HCT116 (cell line): ENCODE measurements around the gene CCDC38. TPM values are rescaled to one million over a fixed set of nuclear protein-coding genes. Genes with fewer than 3 reads are reported as not detected.

Experiments used
- ATAC-seq: fragments of 200-7000 bp; cut with Tn5 transposase; 2 replicates; pipeline ENCODE4 v1.9.1; 2020; ENCODE audit warnings: mild to moderate bottlenecking, moderate library complexity
- BruUV-seq: library from RNA; stranded (reverse); fragments of 400-500 nt; replicated peaks from 2 replicates; lab custom pipeline; 2021; lab: Mats Ljungman, UMichigan
- CTCF ChIA-PET: fragments of 300-600 bp; sonication (Branson Sonifier 250); formaldehyde crosslinking; loops from one replicate; lab custom pipeline; 2021; ENCODE audit warnings: antibody characterized with exemption; lab: Charles Lee
- POLR2A ChIA-PET: fragments of 300-600, 350-600 bp; sonication (Branson Sonifier 250); formaldehyde crosslinking; loops from one replicate; lab custom pipeline; 2021; ENCODE audit warnings: antibody characterized with exemption; lab: Charles Lee
- RAD21 ChIA-PET, 2 experiments: fragments of 300-600 bp; sonication (Branson Sonifier 250); formaldehyde crosslinking; loops; one replicate each; lab custom pipeline; 2023; ENCODE audit warnings: low total read pairs in 2 of 2; ENCODE audit not compliant: uncharacterized antibody in 2 of 2, unreplicated experiment in 2 of 2, low non-redundant PET in 1 of 2; lab: Charles Lee
- DNase-seq: peaks from one replicate; pipeline ENCODE4 v3.0.0-alpha.2; 2010; ENCODE audit warnings: low read depth, low spot score
- H2AFZ ChIP-seq: fragments of 200-600 bp; shearing (Covaris generic), sonication (generic); 2 replicates; pipeline ENCODE4 v1.6.1; 2017; ENCODE audit warnings: low read depth, mixed run types, mixed read lengths, antibody characterized with exemption, low read length; ENCODE audit not compliant: poor library complexity, severe bottlenecking
- H3K27ac ChIP-seq: 2 replicates; pipeline ENCODE4 v1.5.1; 2012; ENCODE audit warnings: low read depth, low read length
- H3K27me3 ChIP-seq: fragments of 200-600 bp; sonication (generic); 2 replicates; pipeline ENCODE4 v1.6.1; 2016; ENCODE audit warnings: mixed run types, low read length, mixed read lengths; ENCODE audit not compliant: insufficient read depth
- H3K36me3 ChIP-seq, 2 experiments: fragments of 200-500 bp in 1 of 2; fragments of 200-600 bp in 1 of 2; sonication (Bioruptor generic) in 1 of 2; sonication (generic) in 1 of 2; 2 replicates each; pipeline versions ENCODE4 v1.5.1 to v1.6.1; 2014 to 2016; ENCODE audit warnings: low read length in 2 of 2, inconsistent platforms in 1 of 2, mixed read lengths in 1 of 2, mixed run types in 1 of 2; ENCODE audit not compliant: insufficient read depth in 2 of 2, control insufficient read depth in 1 of 2
- H3K4me1 ChIP-seq, 2 experiments: fragments of 200-600 bp in 1 of 2; sonication (generic) in 1 of 2; 2 replicates each; pipeline versions ENCODE4 v1.5.1 to v1.6.1; 2012 to 2017; ENCODE audit warnings: low read length in 2 of 2, inconsistent platforms in 1 of 2, mild to moderate bottlenecking in 1 of 2, mixed read lengths in 1 of 2, mixed run types in 1 of 2, moderate library complexity in 1 of 2; ENCODE audit not compliant: insufficient read depth in 2 of 2, control insufficient read depth in 1 of 2
- H3K4me2 ChIP-seq: fragments of 200-600 bp; sonication (generic); 2 replicates; pipeline ENCODE4 v1.6.1; 2017; ENCODE audit warnings: mixed run types, low read length, mixed read lengths
- H3K4me3 ChIP-seq, 2 experiments: fragments of 200-600 bp in 1 of 2; sonication (generic) in 1 of 2; replicated peaks in 1 of 2; 2 replicates each; pipeline ENCODE4 v1.5.1; 2011 to 2016; ENCODE audit warnings: low read length in 2 of 2, control low read depth in 1 of 2, low read depth in 1 of 2, mild to moderate bottlenecking in 1 of 2, mixed read lengths in 1 of 2, mixed run types in 1 of 2
- H3K79me2 ChIP-seq: fragments of 200-600 bp; sonication (generic); 2 replicates; pipeline ENCODE4 v1.6.1; 2017; ENCODE audit warnings: mild to moderate bottlenecking, mixed run types, low read length, moderate library complexity, mixed read lengths; ENCODE audit not compliant: insufficient read depth
- H3K9ac ChIP-seq: fragments of 200-600 bp; sonication (generic); 2 replicates; pipeline ENCODE4 v1.6.1; 2016; ENCODE audit warnings: low read length, mixed read lengths
- H3K9me2 ChIP-seq: fragments of 200-600 bp; sonication (generic), shearing (Covaris generic); 2 replicates; pipeline ENCODE4 v1.6.1; 2017; ENCODE audit warnings: mixed run types, mild to moderate bottlenecking, moderate library complexity; ENCODE audit not compliant: insufficient read depth
- H3K9me3 ChIP-seq, 2 experiments: fragments of 200-500 bp in 1 of 2; fragments of 200-600 bp in 1 of 2; sonication (Bioruptor generic) in 1 of 2; sonication (generic) in 1 of 2; 2 replicates each; pipeline ENCODE4 v1.6.1; 2014 to 2017; ENCODE audit warnings: low read length in 2 of 2, mixed read lengths in 2 of 2, inconsistent platforms in 1 of 2, low read depth in 1 of 2, mild to moderate bottlenecking in 1 of 2, mixed run types in 1 of 2, moderate library complexity in 1 of 2; ENCODE audit not compliant: control insufficient read depth in 1 of 2, insufficient read depth in 1 of 2
- H4K20me1 ChIP-seq: fragments of 200-600 bp; sonication (generic), shearing (Covaris generic); 2 replicates; pipeline ENCODE4 v1.6.1; 2017; ENCODE audit warnings: mixed run types, mild to moderate bottlenecking, moderate library complexity; ENCODE audit not compliant: insufficient read depth
- CBX3 ChIP-seq: IDR thresholded peaks from 2 replicates; pipeline ENCODE4 v1.6.1; 2012; ENCODE audit warnings: low read depth
- CTCF ChIP-seq, 3 experiments: fragments of 200-600 bp in 1 of 3; sonication (generic) in 1 of 3; IDR thresholded peaks in 2 of 3; conservative IDR thresholded peaks in 1 of 3; 2 replicates each; pipeline ENCODE4 v1.5.1; 2012 to 2017; ENCODE audit warnings: low read depth in 2 of 3, low read length in 2 of 3, antibody characterized with exemption in 1 of 3, borderline replicate concordance in 1 of 3, control low read depth in 1 of 3, mild to moderate bottlenecking in 1 of 3, mixed read lengths in 1 of 3, mixed run types in 1 of 3, moderate library complexity in 1 of 3; ENCODE audit not compliant: insufficient read depth in 1 of 3
- EGR1 ChIP-seq: IDR thresholded peaks from 2 replicates; pipeline ENCODE4 v1.6.1; 2012; ENCODE audit warnings: low read depth
- ELF1 ChIP-seq: IDR thresholded peaks from 2 replicates; pipeline ENCODE4 v1.6.1; 2012; ENCODE audit warnings: low read depth, borderline replicate concordance
- EZH2phosphoT487 ChIP-seq: fragments of 200-600 bp; IDR thresholded peaks from 2 replicates; pipeline ENCODE4 v1.6.1; 2018; ENCODE audit warnings: antibody characterized with exemption, borderline replicate concordance
- FOSL1 ChIP-seq: IDR thresholded peaks from 2 replicates; pipeline ENCODE4 v1.6.1; 2012; ENCODE audit warnings: low read depth
- MAX ChIP-seq: IDR thresholded peaks from 2 replicates; pipeline ENCODE4 v1.6.1; 2012
- POLR2AphosphoS5 ChIP-seq: IDR thresholded peaks from 2 replicates; pipeline ENCODE4 v1.6.1; 2011; ENCODE audit warnings: mild to moderate bottlenecking, low read depth, low read length, moderate library complexity
- RAD21 ChIP-seq: IDR thresholded peaks from 2 replicates; pipeline ENCODE4 v1.6.1; 2012; ENCODE audit warnings: low read depth, mild to moderate bottlenecking
- REST ChIP-seq: IDR thresholded peaks from 2 replicates; pipeline ENCODE4 v1.6.1; 2012; ENCODE audit warnings: low read depth
- SIN3A ChIP-seq: IDR thresholded peaks from 2 replicates; pipeline ENCODE4 v1.6.1; 2012; ENCODE audit warnings: low read depth
- TCF7L2 ChIP-seq: IDR thresholded peaks from 2 replicates; pipeline ENCODE4 v1.7.0; 2011; ENCODE audit warnings: borderline replicate concordance, inconsistent platforms; ENCODE audit not compliant: insufficient read depth, insufficient read length; ENCODE audit errors: extremely low read depth
- YY1 ChIP-seq: IDR thresholded peaks from 2 replicates; pipeline ENCODE4 v1.6.1; 2011; ENCODE audit warnings: low read length, low read depth, moderate library complexity, mild to moderate bottlenecking; ENCODE audit not compliant: insufficient replicate concordance; ENCODE audit errors: extremely low read depth
- ZFX ChIP-seq: fragments of 450-650 bp; IDR thresholded peaks from 2 replicates; pipeline ENCODE4 v1.6.1; 2017
- ZNF274 ChIP-seq: fragments of 200-500 bp; sonication (Bioruptor generic); IDR thresholded peaks from 2 replicates; pipeline ENCODE4 v1.6.1; 2014; ENCODE audit warnings: mild to moderate bottlenecking, low read depth, low read length, inconsistent platforms
- intact Hi-C: fragments of 100-400 bp; cut with micrococcal nuclease; formaldehyde crosslinking; loops from 2 replicates; pipeline ENCODE4 v1.10.0; 2022
- total RNA-seq: library from RNA; stranded (reverse); gene quantifications from one replicate; pipeline ENCODE4 v1.2.1, GENCODE V29; 2021; ENCODE audit not compliant: unreplicated experiment

Gene CCDC38
- total RNA-seq, 1 experiment from 2014 or later = 0.27 TPM

GRCh38 chr12:95967301-95967700 lies 24.9 kb upstream of the CCDC38 start:
- no peak for DNase-seq
- no TSS peak for BruUV-seq
- Histone ChIP-seq H2AFZ (no peak overlapping the region), H3K27ac (no peak overlapping the region), H3K79me2 (no peaks in the 10 kb centered on the region), H3K9ac (no peak overlapping the region), H3K4me3 (no peak overlapping the region), H4K20me1 (no peaks in the 10 kb centered on the region), H3K4me1 (no peaks in the 10 kb centered on the region), H3K36me3 (0 out of 4 replicates have a peak, but pooled peaks cover 0 to 2% of the 10 kb centered on the region in 2 experiments), H3K27me3 (no peaks in the 10 kb centered on the region), H3K9me3 (no peaks in the 10 kb centered on the region), H3K4me2 (no peak overlapping the region)
- ChIA-PET POLR2A (no interaction called here), RAD21 (no interaction called here), CTCF (interaction anchor here (0.6 kb wide), 1 partner anchor 153 kb away, joined by 3 read pairs; no protein-coding TSS in a partner anchor)
- ATAC-seq = no peak
- intact Hi-C loops = no loop called here
- TF ChIP-seq POLR2AphosphoS5 (no peak), EGR1 (no peak), SIN3A (no peak), YY1 (no peak), ELF1 (no peak), MAX (no peak), ZNF274 (no peak), EZH2phosphoT487 (no peak), CBX3 (no peak), CTCF (IDR thresholded peaks at IDR 0.05 in 2 of 3, conservative IDR thresholded peaks at IDR 0.05 in 1 of 3; ENCODE audit: borderline replicate concordance in 1 of 3, insufficient read depth in 1 of 3, low read depth in 2 of 3, low read length in 2 of 3) (no peak), ZFX (no peak), RAD21 (no peak), FOSL1 (no peak), REST (no peak), TCF7L2 (no peak)
- TF ChIP-seq, all 23 proteins: peak for 0
- no peaks in the 10 kb centered on the region for H3K9me2 ChIP-seq
